NCI-H1436 (cell line): ENCODE results near the gene TRAF3IP3.
A peak's percentile ranks its signal among the peaks of the same experiment; 100 is the strongest.
"Not testable (repeated sequence)": the region's sequence is repeated elsewhere in the genome, so short reads cannot be mapped to it uniquely, and the experiment has no call there.

ENCODE experiments used
- DNase-seq: peaks from one replicate; lab custom pipeline; 2025; lab: John Stamatoyannopoulos, UW

Gene TRAF3IP3

DNA sequence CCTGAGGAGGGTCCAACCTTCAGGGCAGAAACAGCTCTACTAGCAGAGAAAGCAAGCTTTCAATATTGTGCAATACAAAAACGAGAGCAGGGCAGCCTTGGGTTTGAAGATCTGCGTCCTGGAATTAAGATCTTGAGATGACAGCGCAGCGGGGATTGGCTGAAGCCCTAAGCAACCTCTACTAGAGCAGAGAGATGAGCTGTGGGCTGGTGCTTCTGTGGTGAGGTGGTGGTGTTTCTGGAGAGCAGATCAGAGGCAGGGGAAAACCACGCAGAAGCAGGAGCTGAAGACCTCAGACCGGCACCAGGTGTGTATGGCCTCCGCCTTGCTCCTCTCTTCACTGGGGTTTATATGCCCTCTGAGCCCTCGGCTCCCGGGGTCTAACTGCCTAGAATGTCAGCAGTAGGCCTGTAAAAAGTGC, 12.5 kb downstream of the TRAF3IP3 start:
- DNase-seq = no peak

DNA sequence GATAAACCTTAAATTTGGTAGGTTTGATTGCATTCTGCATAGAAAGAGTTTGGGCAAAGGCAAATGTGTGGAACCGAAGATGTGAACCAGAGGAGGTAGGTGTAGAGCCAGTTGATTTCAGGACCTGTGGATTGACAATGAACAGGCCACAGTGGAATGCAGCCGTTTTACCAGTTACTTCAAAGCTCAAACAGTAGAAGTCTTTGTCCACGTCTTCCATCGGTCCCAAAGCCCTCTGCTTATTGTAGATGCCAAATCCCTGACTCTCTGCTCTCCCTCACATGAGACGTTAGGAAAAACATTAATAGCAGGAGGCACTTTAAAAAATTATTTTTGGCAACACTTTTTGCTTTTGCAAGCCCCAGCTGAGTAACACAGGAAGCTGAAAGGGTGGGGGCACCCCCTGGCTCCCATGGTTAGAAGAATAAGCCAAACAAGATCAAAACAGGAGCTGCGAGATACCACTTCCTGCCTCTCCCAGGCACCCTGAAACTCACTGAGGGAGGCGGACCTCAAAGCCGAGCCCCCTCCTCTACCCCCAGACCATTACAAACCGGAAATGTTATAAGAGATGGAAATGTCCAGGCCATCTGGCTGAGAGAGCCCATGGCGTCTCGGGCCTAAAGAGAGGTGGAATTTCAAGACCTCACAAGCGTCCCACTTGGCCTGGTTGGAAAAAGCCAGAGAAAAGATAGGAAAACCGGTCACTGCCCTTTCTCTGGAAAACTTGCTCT, 13.5 kb downstream of the TRAF3IP3 start:
- DNase-seq = no peak

DNA sequence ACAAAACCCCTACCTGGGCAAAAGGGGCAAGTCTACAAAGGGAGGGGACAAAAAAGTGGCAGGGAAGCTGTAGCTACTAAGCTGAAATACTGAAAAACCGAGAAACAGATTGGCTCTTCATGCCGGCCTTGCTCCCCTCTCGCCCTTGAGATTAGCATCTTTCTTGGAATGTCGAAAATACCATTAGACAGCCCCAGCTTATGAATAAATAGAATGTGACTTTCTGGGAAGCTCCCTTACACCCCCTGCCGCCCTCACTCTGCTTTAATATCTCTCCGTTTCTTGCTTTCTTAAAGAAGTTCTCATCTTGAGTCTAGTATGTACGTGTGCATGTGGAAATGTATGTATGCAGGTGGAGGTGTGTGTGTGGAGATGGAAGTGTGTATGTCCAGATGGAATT, 14.1 kb downstream of the TRAF3IP3 start:
- DNase-seq = no peak

DNA sequence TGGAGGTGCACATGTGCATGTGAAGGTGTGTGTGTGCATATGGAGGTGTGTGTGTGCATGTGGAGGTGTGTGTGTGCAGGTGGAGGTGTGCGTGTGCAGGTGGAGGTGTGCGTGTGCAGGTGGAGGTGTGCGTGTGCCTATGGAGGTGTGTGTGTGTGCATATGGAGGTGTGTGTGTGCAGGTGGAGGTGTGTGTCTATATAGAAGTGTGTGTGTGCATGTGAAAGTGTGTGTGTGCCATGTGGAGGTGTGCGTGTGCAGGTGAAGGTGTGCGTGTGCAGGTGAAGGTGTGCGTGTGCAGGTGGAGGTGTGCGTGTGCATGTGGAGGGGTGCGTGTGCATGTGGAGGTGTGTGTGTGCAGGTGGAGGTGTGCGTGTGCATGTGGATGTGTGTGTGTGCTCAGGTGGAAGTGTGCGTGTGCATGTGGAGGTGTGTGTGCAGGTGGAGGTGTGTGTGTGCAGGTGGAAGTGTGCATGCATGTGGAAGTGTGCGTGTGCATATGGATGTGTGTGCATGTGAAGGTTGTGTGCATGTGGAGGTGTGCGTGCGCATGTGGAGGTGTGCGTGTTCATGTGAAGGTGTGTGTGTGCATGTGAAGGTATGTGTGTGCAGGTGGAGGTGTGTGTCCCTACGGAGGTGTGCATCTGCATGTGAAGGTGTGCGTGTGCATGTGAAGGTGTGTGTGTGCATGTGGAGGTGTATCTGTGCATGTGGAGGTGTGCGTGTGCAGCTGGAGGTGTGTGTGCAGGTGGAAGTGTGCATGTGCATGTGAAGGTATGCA, 15.0 kb downstream of the TRAF3IP3 start:
- no peak for DNase-seq

DNA sequence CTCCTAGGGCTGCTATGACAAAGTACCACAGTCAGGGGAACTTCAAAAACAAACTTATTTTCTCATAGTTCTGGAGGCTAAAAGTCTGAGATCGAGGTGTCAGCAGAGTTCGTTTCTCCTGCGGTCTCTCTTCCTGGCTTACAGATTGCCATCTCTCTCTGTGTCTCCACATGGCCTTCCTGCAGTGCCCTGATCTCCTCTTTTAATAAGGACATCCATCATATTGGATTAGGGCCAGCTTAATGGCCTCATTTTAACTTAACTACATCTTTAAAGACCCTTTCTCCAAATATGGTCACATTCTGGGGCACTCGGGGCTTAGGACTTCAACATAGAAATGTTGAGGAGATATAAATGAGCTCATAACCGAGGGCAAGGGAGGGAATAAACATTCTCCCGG, 16.3 kb downstream of the TRAF3IP3 start:
- DNase-seq = no peak

DNA sequence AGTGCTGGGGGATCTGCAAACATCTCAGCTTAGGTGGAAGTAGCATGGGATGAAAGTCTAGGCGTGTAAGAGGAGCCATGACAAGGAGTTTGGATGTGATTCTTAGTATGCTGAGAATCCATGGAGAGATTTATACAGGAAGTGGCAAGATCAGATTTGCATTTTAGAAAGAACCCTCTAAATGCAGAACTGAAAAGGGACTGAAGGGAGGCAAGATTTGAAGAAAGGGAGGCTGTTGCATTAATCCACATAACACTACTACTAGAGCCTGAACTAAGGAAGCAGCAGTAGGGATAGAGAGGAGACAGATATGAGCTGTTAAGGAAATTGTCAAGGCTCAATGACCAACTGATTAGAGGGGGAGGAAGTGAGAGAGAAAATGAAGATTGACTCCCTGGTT, 18.7 kb downstream of the TRAF3IP3 start:
- DNase-seq = no peak

DNA sequence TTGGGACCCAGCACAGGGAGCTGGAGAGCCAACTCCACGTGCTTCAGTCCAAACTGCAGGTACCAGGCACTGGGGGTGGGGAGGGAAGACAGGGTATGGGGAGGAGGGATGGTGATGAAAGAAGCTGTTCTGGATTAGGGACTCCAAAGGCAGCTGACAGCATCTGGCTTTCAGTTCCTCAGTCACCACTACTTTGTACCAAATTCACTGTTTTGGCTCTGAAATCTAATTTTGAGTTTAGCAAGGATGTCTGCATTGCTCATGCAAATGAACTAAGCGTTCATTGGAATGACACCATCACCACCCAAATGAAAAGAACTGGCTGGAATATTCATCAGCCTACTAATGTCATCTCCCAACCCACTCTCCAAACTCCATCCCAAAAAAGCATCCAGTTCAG, 19.8 kb downstream of the TRAF3IP3 start:
- no peak for DNase-seq

DNA sequence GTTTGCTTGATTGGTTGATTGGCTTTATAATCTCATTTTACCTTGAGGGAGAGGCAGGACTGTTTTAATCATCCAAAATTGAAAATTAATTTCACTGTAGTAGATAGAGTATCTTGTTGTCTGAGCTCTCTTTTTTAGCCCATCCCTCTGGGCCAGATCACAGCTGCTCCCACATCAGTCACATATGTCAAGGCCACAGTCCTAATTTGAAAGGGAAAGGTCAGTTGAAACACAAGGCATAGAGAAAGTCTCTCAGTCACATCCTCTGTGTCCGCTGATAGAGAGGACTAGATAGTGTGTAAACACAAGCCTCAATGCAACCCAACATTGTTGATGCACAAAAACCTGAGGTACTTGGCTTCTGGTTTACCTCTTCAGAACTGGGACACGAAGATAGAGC, 21.7 kb downstream of the TRAF3IP3 start:
- no peak for DNase-seq

DNA sequence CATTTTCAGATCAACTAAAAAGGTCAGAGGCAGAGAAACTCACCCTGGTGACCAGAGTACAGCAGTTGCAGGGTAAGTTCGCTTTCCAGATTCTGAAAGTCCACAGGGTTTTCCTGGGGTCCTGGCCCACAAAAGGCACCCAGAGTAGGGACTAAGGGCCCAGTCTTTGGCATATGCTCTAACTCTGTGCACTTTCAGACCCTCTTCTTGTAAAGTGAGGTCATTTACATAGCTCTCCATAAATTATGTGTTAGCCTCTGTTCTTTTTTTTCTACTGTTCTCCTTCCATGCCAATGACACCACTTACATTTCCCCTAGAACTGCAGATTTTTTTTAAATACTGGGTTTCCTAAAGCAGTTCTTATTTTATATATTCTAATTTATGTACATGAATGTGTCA, 22.2 kb downstream of the TRAF3IP3 start:
- no peak for DNase-seq

DNA sequence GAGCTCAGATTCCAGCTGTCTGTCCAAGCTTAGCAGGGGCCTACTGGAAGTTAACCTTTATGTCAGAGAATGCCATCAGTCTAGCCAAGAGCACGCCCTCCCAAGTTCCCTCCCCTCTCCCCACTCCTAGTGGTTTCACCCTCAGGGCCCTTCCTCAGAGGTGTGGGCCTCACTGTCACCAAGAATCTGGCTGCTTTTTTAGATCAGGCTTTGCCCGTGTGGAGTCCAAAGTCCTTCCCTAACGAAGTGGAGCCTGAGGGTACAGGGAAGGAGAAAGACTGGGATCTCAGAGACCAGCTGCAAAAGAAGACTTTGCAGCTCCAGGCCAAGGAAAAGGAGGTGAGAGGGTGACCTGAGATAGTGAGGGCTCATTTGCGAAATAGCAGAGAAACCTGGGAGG, 24.4 kb downstream of the TRAF3IP3 start:
- no peak for DNase-seq

DNA sequence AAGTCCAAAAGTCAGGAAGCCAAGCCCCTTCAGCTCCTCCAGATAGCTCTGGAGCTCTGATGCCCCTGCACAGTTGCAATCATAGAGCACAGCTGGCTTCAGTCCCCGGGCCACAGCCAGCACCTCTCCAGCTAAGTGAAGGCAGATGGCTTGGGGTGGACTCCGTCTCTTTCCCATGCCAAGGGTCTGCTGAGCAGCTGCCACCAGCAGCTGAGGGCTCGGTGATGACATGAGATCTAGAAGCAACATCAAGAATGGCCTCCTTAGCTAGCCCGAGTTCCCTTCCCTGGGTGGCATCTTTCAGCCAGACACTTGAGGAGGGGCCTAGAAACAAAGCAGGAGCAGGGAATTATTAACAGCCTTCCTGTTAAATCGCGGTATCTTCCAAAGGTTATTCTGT, 27.5 kb downstream of the TRAF3IP3 start:
- DNase-seq = no peak

DNA sequence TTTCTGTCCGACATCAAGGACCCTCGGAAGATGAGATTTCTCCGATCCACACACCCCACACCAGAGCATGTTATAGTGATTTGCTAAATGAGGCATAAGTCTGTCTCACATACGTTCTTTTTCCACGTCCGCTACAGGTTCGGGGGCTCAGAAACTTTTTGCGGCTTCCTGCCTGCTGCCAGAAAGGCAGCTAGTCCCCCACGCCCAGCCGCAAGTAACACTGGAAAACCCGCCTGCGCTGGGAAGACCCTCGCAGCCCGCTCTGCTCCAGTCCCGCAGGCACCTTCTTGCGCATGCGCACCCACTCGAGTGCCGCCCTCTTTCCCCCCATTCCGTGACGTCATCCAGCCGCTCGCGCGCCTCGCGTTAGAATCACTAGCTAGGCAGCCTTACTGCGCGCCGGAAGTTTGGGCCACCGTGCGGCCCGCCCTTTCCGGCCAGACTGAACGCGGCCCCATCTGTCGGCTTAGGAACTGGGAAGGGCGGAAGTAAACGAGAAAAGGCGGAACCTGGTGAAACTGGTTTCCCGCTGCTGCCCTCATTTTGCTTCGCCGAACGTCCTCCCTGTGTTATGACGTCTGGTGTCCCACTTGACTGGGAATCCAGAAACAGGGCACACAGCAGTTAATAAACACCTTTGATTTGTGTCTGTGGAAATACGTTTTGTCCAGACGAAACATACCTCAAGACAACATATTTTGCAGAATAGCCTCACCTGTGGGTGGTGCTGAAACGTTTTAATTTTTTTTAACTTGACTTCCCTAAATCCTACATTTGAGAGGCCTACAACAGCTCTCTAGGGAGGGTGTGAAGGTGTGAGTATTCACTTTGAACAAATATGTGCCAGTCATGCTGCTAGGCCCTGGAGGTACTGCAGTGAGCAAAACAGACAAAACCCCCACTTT, 28.7 kb downstream of the TRAF3IP3 start, which contains the start of gene C1orf74:
Gene C1orf74 (minus strand): TSS at position 295 of the 905 bp plus-strand sequence. CDS start 925 bp downstream, outside the sequence.
- DNase-seq = peak; percentile 100

DNA sequence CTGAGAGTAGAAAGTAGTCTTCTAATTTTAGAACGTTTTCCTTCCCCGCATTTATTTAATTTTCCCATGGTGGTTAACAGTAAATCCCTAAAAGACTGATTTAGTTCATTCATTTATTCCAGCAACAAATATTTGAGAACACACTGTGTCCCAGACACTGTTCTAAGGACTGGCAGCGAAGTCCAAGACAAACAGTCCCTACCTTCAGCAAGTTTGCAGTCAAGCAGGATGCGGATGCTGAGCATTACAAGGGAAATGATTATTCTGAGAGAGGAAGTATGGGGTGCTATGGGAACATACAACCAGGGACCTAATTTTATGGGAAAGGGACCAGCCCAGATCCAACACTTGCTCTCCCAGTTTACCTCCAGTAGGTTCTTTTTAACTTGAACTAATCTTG, 29.7 kb downstream of the TRAF3IP3 start:
- DNase-seq = no peak

DNA sequence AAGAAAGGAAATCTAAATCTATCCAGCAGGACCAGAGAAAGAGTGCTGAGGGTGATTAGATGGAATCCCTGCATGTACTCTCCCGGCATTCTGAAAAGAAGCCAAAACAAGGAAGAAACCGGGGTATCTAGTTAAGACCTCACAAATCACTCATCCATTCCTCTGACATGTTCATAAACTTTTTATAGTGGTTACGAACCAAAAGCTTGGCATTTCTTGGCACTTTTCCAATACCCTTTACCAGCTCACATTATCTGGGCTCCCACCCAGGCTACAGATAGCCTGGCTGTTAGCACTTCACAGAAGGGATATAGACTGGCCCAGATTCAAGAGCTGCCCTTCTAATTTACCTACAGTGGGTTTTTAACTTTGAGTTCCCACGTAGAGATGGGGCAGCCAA, 30.3 kb downstream of the TRAF3IP3 start:
- DNase-seq = no peak

DNA sequence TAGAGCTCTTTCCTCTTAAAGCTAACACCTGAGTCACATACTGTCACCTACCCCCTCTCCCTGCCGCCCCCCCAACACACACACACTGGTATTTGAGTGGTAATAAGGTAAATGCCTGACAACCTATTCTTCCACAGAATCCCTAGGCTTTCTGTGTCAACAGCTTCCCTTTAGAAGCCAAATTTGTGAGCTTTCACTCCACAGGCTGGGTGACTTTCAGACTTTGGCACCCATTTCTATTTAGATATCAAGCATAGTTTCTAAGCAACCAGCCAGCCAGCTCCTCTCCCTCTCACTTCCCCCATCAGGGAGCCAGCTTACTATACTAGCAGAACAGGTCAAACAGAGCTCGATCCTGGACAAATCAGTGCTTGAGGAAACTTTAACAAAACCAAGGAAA, 31.7 kb downstream of the TRAF3IP3 start:
- no peak for DNase-seq

DNA sequence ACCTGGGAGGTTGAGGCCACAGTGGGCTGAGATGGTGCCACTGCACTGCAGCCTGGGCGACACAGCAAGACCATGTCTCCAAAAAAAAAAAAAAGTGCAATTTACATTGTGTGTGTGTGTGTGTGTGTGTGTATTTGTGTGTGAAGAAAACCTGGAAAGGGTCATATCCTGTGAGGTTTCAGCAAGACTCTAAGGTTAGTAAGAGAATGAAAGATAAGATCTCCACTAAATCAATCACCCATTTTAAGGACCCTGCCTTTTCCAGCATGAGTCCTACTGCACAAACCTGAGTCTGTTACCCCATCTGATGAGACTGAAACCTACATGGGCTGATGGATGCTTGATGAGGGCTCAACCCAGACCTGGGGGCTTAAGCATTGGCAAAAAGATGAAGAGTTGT, 33.4 kb downstream of the TRAF3IP3 start:
- DNase-seq = no peak

DNA sequence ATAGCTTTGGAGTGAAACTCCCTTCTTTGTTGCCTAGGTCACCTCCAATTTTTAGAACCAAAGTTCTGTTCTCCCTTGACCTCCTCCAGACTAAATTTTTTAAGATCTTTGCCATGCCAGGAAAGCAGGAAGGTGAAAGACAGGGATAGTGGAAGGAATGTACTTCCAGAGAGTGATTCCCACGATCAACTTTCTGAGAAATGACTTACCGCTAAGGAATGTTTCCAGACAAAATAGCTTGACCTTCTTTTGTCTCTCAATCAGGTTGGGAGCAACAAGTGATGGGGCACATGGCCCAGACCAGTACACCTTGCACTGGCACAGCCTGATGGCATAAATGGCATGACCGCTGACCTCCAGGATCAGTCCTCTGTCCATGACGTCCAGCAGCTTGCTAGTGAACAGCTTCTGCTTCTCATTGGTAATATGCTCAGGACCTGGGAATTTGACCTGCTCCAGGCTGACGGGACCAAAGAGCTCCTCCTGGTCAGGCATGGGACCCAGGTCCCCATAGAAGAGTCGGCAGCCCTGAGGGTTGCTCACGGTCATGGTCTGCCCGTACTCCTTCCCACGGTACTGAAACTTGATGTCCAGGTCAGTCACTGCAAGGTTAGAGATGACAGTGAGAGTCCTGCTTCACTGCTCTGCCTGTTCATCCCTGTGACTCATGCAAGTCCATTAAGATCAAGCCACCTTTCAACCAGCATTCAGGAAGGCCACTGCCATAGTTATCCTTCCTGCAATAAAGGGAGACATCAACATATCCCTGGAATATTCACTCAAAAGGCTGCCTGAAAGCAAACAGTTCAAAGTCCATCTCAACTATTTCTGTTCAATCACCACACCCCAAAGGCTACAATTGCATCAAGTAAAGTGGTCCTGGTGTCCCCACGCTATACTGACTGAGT, 34.7 kb downstream of the TRAF3IP3 start:
- no peak for DNase-seq

DNA sequence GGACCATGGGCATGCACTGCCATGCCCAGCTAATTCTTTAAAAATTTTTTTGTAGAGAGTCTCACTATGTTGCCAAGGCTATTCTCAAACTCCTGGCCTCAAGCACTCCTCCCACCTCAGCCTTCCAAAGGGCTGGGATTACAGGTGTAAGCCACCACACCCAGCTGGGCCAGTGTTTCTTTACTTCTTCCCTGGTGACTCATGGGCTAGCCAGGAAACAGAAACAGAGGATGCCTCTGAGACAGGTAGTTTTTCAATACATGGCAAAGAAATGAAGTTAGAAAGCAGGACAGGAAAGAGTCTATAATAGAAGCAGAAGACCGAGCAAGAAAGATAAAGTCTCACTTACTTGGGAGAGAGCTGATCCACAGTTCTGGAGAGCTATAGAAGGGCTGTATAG, 36.1 kb downstream of the TRAF3IP3 start:
- no peak for DNase-seq

DNA sequence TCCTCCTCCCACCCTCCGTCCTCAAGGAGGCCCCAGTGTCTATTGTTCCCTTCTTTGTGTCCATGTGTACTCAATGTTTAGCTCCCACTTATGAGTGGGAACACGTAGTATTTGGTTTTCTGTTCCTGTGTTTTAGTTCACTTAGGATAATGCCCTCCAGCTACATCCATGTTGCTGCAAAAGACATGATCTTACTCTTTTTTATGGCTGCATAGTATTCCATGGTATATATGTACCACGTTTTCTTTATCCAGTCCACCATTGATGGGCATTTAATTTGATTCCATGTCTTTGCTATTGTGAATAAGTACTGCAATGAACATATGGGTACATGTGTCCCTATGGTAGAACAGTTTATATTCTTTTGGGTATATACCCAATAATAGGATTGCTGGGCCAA, 37.9 kb downstream of the TRAF3IP3 start:
- not testable (repeated sequence) for DNase-seq

DNA sequence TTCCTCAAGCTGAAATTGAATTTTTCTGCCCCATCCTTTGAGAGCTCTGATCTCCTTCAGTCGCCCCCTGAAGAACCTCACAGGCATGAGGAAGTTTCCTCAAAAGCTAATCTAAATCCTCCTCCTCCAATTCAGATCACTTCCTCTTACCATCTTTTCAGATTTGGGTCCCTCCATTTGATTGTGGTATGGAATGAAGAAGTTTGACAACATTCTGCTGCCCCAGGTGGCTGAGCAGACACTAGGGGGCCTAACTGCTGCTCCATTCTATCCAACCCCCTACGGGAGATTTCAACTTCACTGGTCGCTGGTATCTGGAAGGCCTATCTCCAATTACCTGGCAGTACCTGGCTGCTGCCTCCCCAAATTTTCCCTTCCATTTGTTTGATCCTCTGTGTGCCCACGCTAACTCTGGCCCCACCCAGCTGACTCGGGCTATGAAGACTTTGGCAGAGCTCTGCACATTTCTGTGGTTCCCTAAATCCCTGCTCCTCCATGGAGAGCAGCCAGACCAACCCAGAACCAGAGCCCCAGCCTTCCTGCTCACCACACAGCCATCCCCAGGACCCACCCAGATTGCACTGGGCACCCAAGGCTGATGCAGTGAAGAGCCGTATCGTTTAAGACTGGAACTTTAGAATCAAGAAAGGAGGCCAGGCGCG, 42.3 kb downstream of the TRAF3IP3 start:
- no peak for DNase-seq
